Osteocyte (in vitro differentiated cells): ENCODE results near the gene WDR17. TPM values are rescaled to one million over a fixed set of nuclear protein-coding genes. Genes with fewer than 3 reads are reported as not detected.

Experiments used
- DNase-seq: peaks from one replicate; pipeline ENCODE4 v3.0.0; 2021; ENCODE audit warnings: mixed read lengths; ENCODE audit not compliant: unreplicated experiment; ENCODE audit errors: extremely low spot score
- H3K27ac Mint-ChIP-seq: one replicate; pipeline ENCODE4 v1.8.0; 2021; ENCODE audit warnings: mild to moderate bottlenecking, mixed read lengths; ENCODE audit not compliant: unreplicated experiment
- H3K27me3 Mint-ChIP-seq: one replicate; pipeline ENCODE4 v1.8.0; 2021; ENCODE audit warnings: mixed read lengths; ENCODE audit not compliant: unreplicated experiment
- H3K36me3 Mint-ChIP-seq: one replicate; pipeline ENCODE4 v1.8.0; 2021; ENCODE audit warnings: mixed read lengths; ENCODE audit not compliant: unreplicated experiment
- H3K4me1 Mint-ChIP-seq: one replicate; pipeline ENCODE4 v1.8.0; 2021; ENCODE audit warnings: mixed read lengths; ENCODE audit not compliant: unreplicated experiment
- H3K4me3 Mint-ChIP-seq: one replicate; pipeline ENCODE4 v1.8.0; 2021; ENCODE audit warnings: mild to moderate bottlenecking, moderate library complexity, mixed read lengths; ENCODE audit not compliant: unreplicated experiment
- H3K9me3 Mint-ChIP-seq: one replicate; pipeline ENCODE4 v1.8.0; 2021; ENCODE audit warnings: mixed read lengths; ENCODE audit not compliant: unreplicated experiment
- total RNA-seq: library from RNA; stranded (reverse); gene quantifications from 2 replicates; pipeline ENCODE4 v1.2.1, GENCODE V29; 2021
- TF ChIP-seq, protein P1 (sequence below): fragments of 200-600 bp; sonication (generic); IDR thresholded peaks from 2 replicates; pipeline ENCODE4 v1.5.0; 2021; ENCODE audit warnings: antibody characterized with exemption, mild to moderate bottlenecking, moderate library complexity

The WDR17 gene
- total RNA-seq, 1 donor from 2014 or later = 0.67 TPM

DNA sequence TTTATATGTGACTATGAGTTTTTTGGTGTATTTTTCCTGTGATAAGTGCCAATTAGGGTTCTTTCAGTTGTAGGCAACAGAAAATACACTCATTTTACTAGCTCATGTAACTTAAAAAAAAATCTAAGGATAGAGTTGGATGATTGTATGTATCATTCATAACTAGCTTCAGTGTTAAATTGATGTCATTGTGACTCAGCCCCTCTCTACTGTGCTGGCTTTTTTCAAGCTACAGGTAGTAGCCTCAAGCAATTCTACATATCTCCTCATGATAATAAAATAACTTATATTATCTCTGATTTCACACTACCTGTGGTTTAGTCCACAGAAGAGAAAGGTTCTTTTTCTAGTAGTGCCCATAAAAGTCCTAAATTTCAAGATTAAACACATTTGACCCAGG, 11.9 kb downstream of the WDR17 start:
- peaks cover 7% of the 10 kb centered on the region for H3K27me3 Mint-ChIP-seq
- no peaks in the 10 kb centered on the region for H3K9me3 Mint-ChIP-seq
- DNase-seq = no peak
- TF ChIP-seq, protein P1, sequence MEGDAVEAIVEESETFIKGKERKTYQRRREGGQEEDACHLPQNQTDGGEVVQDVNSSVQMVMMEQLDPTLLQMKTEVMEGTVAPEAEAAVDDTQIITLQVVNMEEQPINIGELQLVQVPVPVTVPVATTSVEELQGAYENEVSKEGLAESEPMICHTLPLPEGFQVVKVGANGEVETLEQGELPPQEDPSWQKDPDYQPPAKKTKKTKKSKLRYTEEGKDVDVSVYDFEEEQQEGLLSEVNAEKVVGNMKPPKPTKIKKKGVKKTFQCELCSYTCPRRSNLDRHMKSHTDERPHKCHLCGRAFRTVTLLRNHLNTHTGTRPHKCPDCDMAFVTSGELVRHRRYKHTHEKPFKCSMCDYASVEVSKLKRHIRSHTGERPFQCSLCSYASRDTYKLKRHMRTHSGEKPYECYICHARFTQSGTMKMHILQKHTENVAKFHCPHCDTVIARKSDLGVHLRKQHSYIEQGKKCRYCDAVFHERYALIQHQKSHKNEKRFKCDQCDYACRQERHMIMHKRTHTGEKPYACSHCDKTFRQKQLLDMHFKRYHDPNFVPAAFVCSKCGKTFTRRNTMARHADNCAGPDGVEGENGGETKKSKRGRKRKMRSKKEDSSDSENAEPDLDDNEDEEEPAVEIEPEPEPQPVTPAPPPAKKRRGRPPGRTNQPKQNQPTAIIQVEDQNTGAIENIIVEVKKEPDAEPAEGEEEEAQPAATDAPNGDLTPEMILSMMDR = no peak
- H3K4me3 Mint-ChIP-seq = no peak overlapping the region
- H3K27ac Mint-ChIP-seq = no peak overlapping the region
- H3K36me3 Mint-ChIP-seq = no peaks in the 10 kb centered on the region
- no peaks in the 10 kb centered on the region for H3K4me1 Mint-ChIP-seq

DNA sequence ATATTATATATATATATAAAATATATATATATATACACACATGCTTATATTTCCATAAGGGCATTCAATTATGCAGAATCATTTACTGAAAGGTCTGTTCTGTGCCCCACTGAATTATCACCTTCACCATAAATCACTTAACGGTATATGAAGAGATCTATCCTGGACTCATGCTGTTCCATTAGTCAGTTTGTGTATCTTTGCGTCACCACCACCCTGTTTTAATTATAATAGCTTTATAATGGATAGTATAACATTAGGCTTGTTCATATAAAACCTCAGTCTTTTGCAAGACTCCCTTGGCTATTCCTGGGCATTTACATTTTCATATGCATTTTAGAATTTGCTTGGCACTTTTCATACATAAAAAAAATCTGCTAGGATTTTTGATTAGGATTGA, 19.1 kb downstream of the WDR17 start:
- H3K27me3 Mint-ChIP-seq = peaks cover 18% of the 10 kb centered on the region
- TF ChIP-seq, protein P1 = no peak
- H3K36me3 Mint-ChIP-seq = no peaks in the 10 kb centered on the region
- H3K27ac Mint-ChIP-seq = no peak overlapping the region
- no peak overlapping the region for H3K4me3 Mint-ChIP-seq
- DNase-seq = no peak
- H3K4me1 Mint-ChIP-seq = no peaks in the 10 kb centered on the region
- no peaks in the 10 kb centered on the region for H3K9me3 Mint-ChIP-seq

DNA sequence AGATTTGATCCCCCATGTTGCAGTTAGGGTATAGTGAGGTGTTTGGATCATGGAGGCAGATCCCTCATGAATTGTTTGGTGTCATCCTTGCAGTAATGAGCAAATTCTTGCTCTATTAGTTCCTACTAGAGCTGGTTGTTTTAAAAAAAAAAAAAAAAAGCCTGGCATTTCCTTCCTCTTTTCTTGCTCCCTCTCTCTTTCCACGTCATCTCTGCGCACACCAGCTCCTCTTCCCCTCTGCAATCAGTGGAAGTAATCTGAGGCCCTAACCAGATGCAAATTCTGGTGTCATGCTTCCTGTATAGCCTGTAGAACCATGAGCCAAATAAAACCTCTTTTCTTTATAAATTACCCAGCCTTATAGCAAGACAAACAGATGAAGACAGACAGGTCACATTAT, 24.5 kb downstream of the WDR17 start:
- Mint-ChIP-seq H3K4me3 (no peak overlapping the region), H3K4me1 (no peaks in the 10 kb centered on the region), H3K9me3 (peaks cover 4% of the 10 kb centered on the region), H3K27ac (no peak overlapping the region), H3K36me3 (no peaks in the 10 kb centered on the region), H3K27me3 (peaks cover 23% of the 10 kb centered on the region)
- DNase-seq = no peak
- TF ChIP-seq, protein P1 = no peak

DNA sequence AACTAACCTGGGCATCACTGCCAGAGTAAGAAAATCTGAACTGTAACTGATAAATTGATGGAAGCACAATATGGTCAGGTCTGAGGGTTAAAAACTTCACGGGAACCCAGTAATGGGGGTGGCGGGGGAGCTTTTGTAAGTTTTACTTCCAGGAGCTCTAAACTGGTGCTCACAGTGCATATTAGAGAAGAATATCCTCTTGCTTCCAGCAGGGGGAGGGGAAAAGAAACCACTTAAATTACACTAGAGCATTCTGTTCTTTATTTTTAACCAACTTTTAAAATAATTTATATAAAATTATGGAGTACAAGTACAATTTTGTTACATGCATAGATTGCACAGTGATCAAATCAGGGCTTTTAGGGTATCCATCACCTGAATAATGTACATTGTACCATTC, 33.7 kb downstream of the WDR17 start:
- peaks cover 9% of the 10 kb centered on the region for H3K9me3 Mint-ChIP-seq
- no peak overlapping the region for H3K4me3 Mint-ChIP-seq
- peaks cover 4% of the 10 kb centered on the region for H3K36me3 Mint-ChIP-seq
- DNase-seq = no peak
- no peaks in the 10 kb centered on the region for H3K4me1 Mint-ChIP-seq
- H3K27me3 Mint-ChIP-seq = peaks cover 16% of the 10 kb centered on the region
- TF ChIP-seq, protein P1 = peak; percentile 22
- H3K27ac Mint-ChIP-seq = no peak overlapping the region

DNA sequence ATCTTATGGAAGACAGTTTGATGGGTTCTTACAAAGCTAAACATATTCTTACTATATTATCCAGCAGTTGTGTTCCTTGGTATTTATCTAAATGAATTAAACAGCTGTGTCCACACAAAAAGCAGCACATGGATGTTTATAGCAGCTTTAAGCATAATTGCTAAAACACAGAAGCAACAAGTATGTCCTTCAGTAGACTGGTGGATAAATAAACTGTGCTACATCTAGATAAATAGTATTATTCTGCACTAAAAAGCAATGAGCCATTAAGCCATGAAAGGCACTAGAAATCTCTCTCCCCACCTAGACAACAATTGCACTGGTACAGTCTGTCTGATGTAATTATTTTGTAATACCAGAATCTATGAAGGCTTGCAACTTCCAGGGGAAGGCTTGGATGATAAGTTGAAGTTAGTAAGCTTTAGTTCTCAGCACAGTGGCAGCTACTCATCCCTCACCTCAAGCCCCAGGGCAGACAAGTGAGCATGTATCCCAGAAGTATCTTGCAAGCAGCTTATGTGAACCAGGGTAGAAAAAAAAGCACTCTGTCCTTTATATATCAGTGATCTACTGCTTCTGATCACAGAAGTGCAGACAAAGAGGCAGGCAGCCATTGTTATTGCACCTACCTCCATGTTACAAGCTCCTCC, 36.9 kb downstream of the WDR17 start:
- Mint-ChIP-seq H3K27me3 (peaks cover 30% of the 10 kb centered on the region), H3K27ac (no peak overlapping the region), H3K4me3 (no peak overlapping the region), H3K36me3 (peaks cover 4% of the 10 kb centered on the region), H3K4me1 (no peaks in the 10 kb centered on the region), H3K9me3 (peaks cover 9% of the 10 kb centered on the region)
- no peak for DNase-seq
- TF ChIP-seq, protein P1 = no peak
